HFFc6 (cell line): ENCODE measurements around the gene RPH3AL. TPM values are rescaled to one million over a fixed set of nuclear protein-coding genes. Genes with fewer than 3 reads are reported as not detected.

ENCODE experiments used
- DNase-seq: peaks from one replicate; pipeline ENCODE4 v3.0.0-alpha.2; 2018
- H3K27ac Mint-ChIP-seq: 2 replicates; pipeline ENCODE4 v1.8.0; 2020; ENCODE audit warnings: mild to moderate bottlenecking, mixed read lengths
- H3K27me3 Mint-ChIP-seq: 2 replicates; pipeline ENCODE4 v1.8.0; 2021; ENCODE audit warnings: mild to moderate bottlenecking, moderate library complexity, mixed read lengths; ENCODE audit not compliant: insufficient read depth
- H3K36me3 Mint-ChIP-seq: 2 replicates; pipeline ENCODE4 v1.8.0; 2021; ENCODE audit warnings: low read depth, mixed read lengths
- H3K4me1 Mint-ChIP-seq: 2 replicates; pipeline ENCODE4 v1.8.0; 2020; ENCODE audit warnings: low read depth, mixed read lengths
- H3K4me3 Mint-ChIP-seq: 2 replicates; pipeline ENCODE4 v1.8.0; 2020; ENCODE audit warnings: mild to moderate bottlenecking, moderate library complexity, mixed read lengths
- H3K9me3 Mint-ChIP-seq: 2 replicates; pipeline ENCODE4 v1.8.0; 2020; ENCODE audit warnings: mild to moderate bottlenecking, mixed read lengths
- CTCF ChIP-seq: fragments of 200-600 bp; sonication (generic); IDR thresholded peaks from 2 replicates; pipeline ENCODE4 v1.5.0; 2021; ENCODE audit warnings: antibody characterized with exemption, mild to moderate bottlenecking
- total RNA-seq, 6 experiments: library from RNA; stranded (reverse); fragmentation: NEBNext Ultra II Directional; extraction: Animal tissue kit (Norgen Biotek cat#: 25700); gene quantifications; 2 replicates in 1 of 6; 3 replicates in 5 of 6; pipeline ENCODE4 v1.2.3, GENCODE V29; 2021

The RPH3AL gene
- total RNA-seq, 6 experiments from 2014 or later: 1.4 to 2.4 (median 2.0) TPM

GRCh38 chr17:269616-270514 is 82.7 kb downstream of the RPH3AL start:
- H3K36me3 Mint-ChIP-seq: peaks cover 5% of the 10 kb centered on the region; the same call in 1 of the 2 replicates
- H3K9me3 Mint-ChIP-seq: peaks cover 10% of the 10 kb centered on the region
- no peak for DNase-seq
- no peak overlapping the region for H3K27ac Mint-ChIP-seq
- no peak overlapping the region for H3K4me3 Mint-ChIP-seq
- peaks cover 20% of the 10 kb centered on the region for H3K27me3 Mint-ChIP-seq
- no peaks in the 10 kb centered on the region for H3K4me1 Mint-ChIP-seq
- no peak for TF ChIP-seq CTCF

GRCh38 chr17:266701-267667 is 85.6 kb downstream of the RPH3AL start:
- Mint-ChIP-seq H3K27me3 (peaks cover 27% of the 10 kb centered on the region), H3K36me3 (peaks cover 13% of the 10 kb centered on the region; the same call in 1 of the 2 replicates), H3K4me3 (peak overlapping the region; percentile 29; the same call in 1 of the 2 replicates), H3K27ac (no peak overlapping the region), H3K4me1 (no peaks in the 10 kb centered on the region), H3K9me3 (peaks cover 16% of the 10 kb centered on the region; the same call in 1 of the 2 replicates)
- DNase-seq: no peak
- no peak for TF ChIP-seq CTCF

- no peaks in the 10 kb centered on the region for H3K4me1 Mint-ChIP-seq
- peaks cover 29% of the 10 kb centered on the region for H3K27me3 Mint-ChIP-seq
- H3K36me3 Mint-ChIP-seq: peaks cover 13% of the 10 kb centered on the region; the same call in 1 of the 2 replicates
- peaks cover 11% of the 10 kb centered on the region; the same call in 1 of the 2 replicates for H3K9me3 Mint-ChIP-seq
- no peak for TF ChIP-seq CTCF
- no peak overlapping the region for H3K4me3 Mint-ChIP-seq
- H3K27ac Mint-ChIP-seq: no peak overlapping the region
- no peak for DNase-seq
Measured at GRCh38 chr17:266219-266618, 86.4 kb downstream of the RPH3AL start.

GRCh38 chr17:265718-266117 is 86.9 kb downstream of the RPH3AL start:
- Mint-ChIP-seq H3K4me3 (no peak overlapping the region), H3K27ac (no peak overlapping the region), H3K36me3 (peaks cover 13% of the 10 kb centered on the region; the same call in 1 of the 2 replicates), H3K27me3 (peaks cover 32% of the 10 kb centered on the region), H3K9me3 (peaks cover 11% of the 10 kb centered on the region; the same call in 1 of the 2 replicates), H3K4me1 (no peaks in the 10 kb centered on the region)
- no peak for DNase-seq
- no peak for TF ChIP-seq CTCF

GRCh38 chr17:263773-264172 is 88.8 kb downstream of the RPH3AL start:
- H3K36me3 Mint-ChIP-seq: peaks cover 13% of the 10 kb centered on the region; the same call in 1 of the 2 replicates
- H3K4me3 Mint-ChIP-seq: no peak overlapping the region
- H3K27me3 Mint-ChIP-seq: peaks cover 40% of the 10 kb centered on the region
- no peak for TF ChIP-seq CTCF
- H3K9me3 Mint-ChIP-seq: peaks cover 17% of the 10 kb centered on the region; the same call in 1 of the 2 replicates
- DNase-seq: no peak
- H3K4me1 Mint-ChIP-seq: no peaks in the 10 kb centered on the region
- no peak overlapping the region for H3K27ac Mint-ChIP-seq
